ENCODE data around the gene RTKN. TPM values are rescaled to one million over a fixed set of nuclear protein-coding genes. Genes with fewer than 3 reads are reported as not detected.

The RTKN gene
- total and polyA plus RNA-seq, 4 experiments from 2014 or later: 0.14 TPM; not detected in 3

GRCh38 chr2:74419345-74419744 lies 22.4 kb downstream of the RTKN start:
- peaks cover 0 to 1% of the 10 kb centered on the region in 2 donors for H3K27me3 Mint-ChIP-seq
- peaks cover 0 to 3% of the 10 kb centered on the region in 2 donors for H3K36me3 Mint-ChIP-seq
- Histone ChIP-seq H3K9me3 (ENCODE audit: control insufficient read depth in 1 of 2, low read length in 2 of 2) (no peaks in the 10 kb centered on the region), H3K4me1 (ENCODE audit: insufficient read depth, low read length) (peaks cover 25% of the 10 kb centered on the region), H3K27me3 (ENCODE audit: insufficient read depth, low read length) (no peaks in the 10 kb centered on the region), H3K36me3 (ENCODE audit: insufficient read depth, low read length) (no peaks in the 10 kb centered on the region), H3K4me3 (ENCODE audit: low read length in 2 of 2) (no peak overlapping the region), H3K27ac (ENCODE audit: low read depth, low read length) (no peak overlapping the region)
- POLR2A ChIA-PET (ENCODE audit: partially characterized antibody): interaction anchor here (4.7 kb wide), 1 partner anchor 28 kb away, joined by 34 read pairs; no protein-coding TSS in a partner anchor
- intact Hi-C loops (cut with micrococcal nuclease): no loop called here
- DNase-seq: no peak
- no peak overlapping the region for H3K27ac Mint-ChIP-seq
- no peaks in the 10 kb centered on the region for H3K9me3 Mint-ChIP-seq
- CTCF ChIA-PET (ENCODE audit: partially characterized antibody): no interaction called here
- peaks cover 13 to 42% (median 22%) of the 10 kb centered on the region in 4 donors for H3K4me1 Mint-ChIP-seq
- no peak overlapping the region for H3K4me3 Mint-ChIP-seq

GRCh38 chr2:74418312-74418711 lies 23.4 kb downstream of the RTKN start:
- Histone ChIP-seq H3K36me3 (ENCODE audit: insufficient read depth, low read length) (no peaks in the 10 kb centered on the region), H3K4me1 (ENCODE audit: insufficient read depth, low read length) (peaks cover 25% of the 10 kb centered on the region), H3K9me3 (ENCODE audit: control insufficient read depth in 1 of 2, low read length in 2 of 2) (no peaks in the 10 kb centered on the region), H3K27ac (ENCODE audit: low read depth, low read length) (no peak overlapping the region), H3K4me3 (ENCODE audit: low read length in 2 of 2) (no peak overlapping the region), H3K27me3 (ENCODE audit: insufficient read depth, low read length) (no peaks in the 10 kb centered on the region)
- POLR2A ChIA-PET (ENCODE audit: partially characterized antibody): interaction anchor here (0.7 kb wide), 1 partner anchor 40 kb away, joined by 3 read pairs; the partner anchor contains the start of gene WBP1
- no peak for DNase-seq
- H3K9me3 Mint-ChIP-seq: no peaks in the 10 kb centered on the region
- peaks cover 0 to 3% of the 10 kb centered on the region in 2 donors for H3K36me3 Mint-ChIP-seq
- H3K27me3 Mint-ChIP-seq: peaks cover 2 to 3% of the 10 kb centered on the region in 2 donors
- no peak overlapping the region for H3K27ac Mint-ChIP-seq
- H3K4me3 Mint-ChIP-seq: no peak overlapping the region
- CTCF ChIA-PET (ENCODE audit: partially characterized antibody): interaction anchor here (1.3 to 1.4 kb wide), 3 partner anchors 27 to 114 kb away, joined by 3 to 5 read pairs (median 3); partner anchors contain the start of gene WBP1
- H3K4me1 Mint-ChIP-seq: peaks cover 15 to 44% (median 23%) of the 10 kb centered on the region in 4 donors
- intact Hi-C loops (cut with micrococcal nuclease): no loop called here

GRCh38 chr2:74417763-74418162 lies 24.0 kb downstream of the RTKN start:
- no peaks in the 10 kb centered on the region for H3K9me3 ChIP-seq (ENCODE audit: control insufficient read depth in 1 of 2, low read length in 2 of 2)
- POLR2A ChIA-PET (ENCODE audit: partially characterized antibody): interaction anchor here (0.7 kb wide), 1 partner anchor 41 kb away, joined by 3 read pairs; the partner anchor contains the start of gene WBP1
- Mint-ChIP-seq H3K27me3 (peaks cover 3 to 8% of the 10 kb centered on the region in 2 donors), H3K4me3 (peak overlapping the region in 1 of 8 donors; percentile 41), H3K4me1 (peaks cover 14 to 43% (median 22%) of the 10 kb centered on the region in 4 donors), H3K27ac (peak overlapping the region in 1 of 7 donors; percentile 18), H3K36me3 (peaks cover 0 to 3% of the 10 kb centered on the region in 2 donors), H3K9me3 (no peaks in the 10 kb centered on the region)
- no peak for DNase-seq
- H3K27ac ChIP-seq (ENCODE audit: low read depth, low read length): no peak overlapping the region
- CTCF ChIA-PET (ENCODE audit: partially characterized antibody): interaction anchor here (1.3 to 1.4 kb wide), 3 partner anchors 26 to 114 kb away, joined by 3 to 5 read pairs (median 3); partner anchors contain the start of gene WBP1
- H3K4me3 ChIP-seq (ENCODE audit: low read length in 2 of 2): no peak overlapping the region
- H3K27me3 ChIP-seq (ENCODE audit: insufficient read depth, low read length): no peaks in the 10 kb centered on the region
- peaks cover 25% of the 10 kb centered on the region for H3K4me1 ChIP-seq (ENCODE audit: insufficient read depth, low read length)
- intact Hi-C loops (cut with micrococcal nuclease): no loop called here
- H3K36me3 ChIP-seq (ENCODE audit: insufficient read depth, low read length): no peaks in the 10 kb centered on the region

- Mint-ChIP-seq H3K27me3 (peaks cover 3 to 13% of the 10 kb centered on the region in 2 donors), H3K36me3 (peaks cover 0 to 3% of the 10 kb centered on the region in 2 donors), H3K4me1 (peaks cover 12 to 37% (median 19%) of the 10 kb centered on the region in 4 donors), H3K27ac (peak overlapping the region in 4 of 7 donors; percentile 6 to 65 (median 38)), H3K4me3 (peak overlapping the region in 1 of 8 donors; percentile 23), H3K9me3 (no peaks in the 10 kb centered on the region)
- Histone ChIP-seq H3K27ac (ENCODE audit: low read depth, low read length) (no peak overlapping the region), H3K4me3 (ENCODE audit: low read length in 2 of 2) (no peak overlapping the region), H3K27me3 (ENCODE audit: insufficient read depth, low read length) (no peaks in the 10 kb centered on the region), H3K36me3 (ENCODE audit: insufficient read depth, low read length) (no peaks in the 10 kb centered on the region), H3K4me1 (ENCODE audit: insufficient read depth, low read length) (peaks cover 23% of the 10 kb centered on the region), H3K9me3 (ENCODE audit: control insufficient read depth in 1 of 2, low read length in 2 of 2) (no peaks in the 10 kb centered on the region)
- intact Hi-C loops (cut with micrococcal nuclease): no loop called here
- POLR2A ChIA-PET (ENCODE audit: partially characterized antibody): interaction anchor here (2.4 kb wide), 1 partner anchor 41 kb away, joined by 8 read pairs; the partner anchor contains the start of gene WBP1
- no peak for DNase-seq
- CTCF ChIA-PET (ENCODE audit: partially characterized antibody): no interaction called here
Observed at GRCh38 chr2:74417197-74417596, 24.5 kb downstream of the RTKN start.

GRCh38 chr2:74416778-74417177 lies 25.0 kb downstream of the RTKN start:
- Mint-ChIP-seq H3K4me1 (peaks cover 12 to 33% (median 17%) of the 10 kb centered on the region in 4 donors), H3K9me3 (no peaks in the 10 kb centered on the region), H3K27me3 (peaks cover 3 to 13% of the 10 kb centered on the region in 2 donors), H3K27ac (peak overlapping the region in 2 of 7 donors; percentile 6 to 57), H3K4me3 (no peak overlapping the region), H3K36me3 (peaks cover 0 to under 1% of the 10 kb centered on the region in 2 donors)
- ChIA-PET CTCF (ENCODE audit: partially characterized antibody) (no interaction called here), POLR2A (ENCODE audit: partially characterized antibody) (interaction anchor here (1.5 to 2.4 kb wide), 4 partner anchors 25 to 238 kb away, joined by 3 to 8 read pairs (median 4); partner anchors contain the start of genes MOB1A and WBP1)
- Histone ChIP-seq H3K27ac (ENCODE audit: low read depth, low read length) (no peak overlapping the region), H3K27me3 (ENCODE audit: insufficient read depth, low read length) (no peaks in the 10 kb centered on the region), H3K4me3 (ENCODE audit: low read length in 2 of 2) (no peak overlapping the region), H3K4me1 (ENCODE audit: insufficient read depth, low read length) (peaks cover 21% of the 10 kb centered on the region), H3K36me3 (ENCODE audit: insufficient read depth, low read length) (no peaks in the 10 kb centered on the region), H3K9me3 (ENCODE audit: control insufficient read depth in 1 of 2, low read length in 2 of 2) (no peaks in the 10 kb centered on the region)
- intact Hi-C loops (cut with micrococcal nuclease): no loop called here
- DNase-seq: no peak

GRCh38 chr2:74415762-74416395 lies 25.9 kb downstream of the RTKN start:
- no peaks in the 10 kb centered on the region for H3K36me3 Mint-ChIP-seq
- peaks cover 9 to 26% (median 11%) of the 10 kb centered on the region in 4 donors for H3K4me1 Mint-ChIP-seq
- H3K9me3 Mint-ChIP-seq: no peaks in the 10 kb centered on the region
- Histone ChIP-seq H3K36me3 (ENCODE audit: insufficient read depth, low read length) (no peaks in the 10 kb centered on the region), H3K4me3 (ENCODE audit: low read length in 2 of 2) (no peak overlapping the region), H3K27ac (ENCODE audit: low read depth, low read length) (no peak overlapping the region), H3K4me1 (ENCODE audit: insufficient read depth, low read length) (peaks cover 17% of the 10 kb centered on the region), H3K27me3 (ENCODE audit: insufficient read depth, low read length) (no peaks in the 10 kb centered on the region), H3K9me3 (ENCODE audit: control insufficient read depth in 1 of 2, low read length in 2 of 2) (no peaks in the 10 kb centered on the region)
- H3K4me3 Mint-ChIP-seq: peak overlapping the region in 5 of 8 donors; percentile 52 to 71 (median 59)
- POLR2A ChIA-PET (ENCODE audit: partially characterized antibody): interaction anchor here (1.3 to 2.4 kb wide), 6 partner anchors 24 to 237 kb away, joined by 3 to 8 read pairs (median 4); partner anchors contain the start of genes AUP1, HTRA2, MOB1A and WBP1
- CTCF ChIA-PET (ENCODE audit: partially characterized antibody): interaction anchor here (0.9 to 1.1 kb wide), 2 partner anchors 25 to 116 kb away, joined by 3 to 4 read pairs; no protein-coding TSS in a partner anchor
- peaks cover 3 to 13% of the 10 kb centered on the region in 2 donors for H3K27me3 Mint-ChIP-seq
- intact Hi-C loops (cut with micrococcal nuclease): no loop called here
- no peak for DNase-seq
- peak overlapping the region in 3 of 7 donors; percentile 29 to 79 (median 71) for H3K27ac Mint-ChIP-seq

Data from CD4-positive, alpha-beta memory T cell (primary cell).